Stimulated activated CD8-positive, alpha-beta memory T cell treated with anti-CD3 and anti-CD28 coated beads, Interleukin-7, amount 100 ng/mL, for 48 hours (primary cell): ENCODE measurements around the gene TRIM13.
A peak's percentile ranks its signal among the peaks of the same experiment; 100 is the strongest.

Experiments
- DNase-seq, 2 donors: peaks; one replicate each; pipeline ENCODE4 v3.0.0-alpha.2; 2020; ENCODE audit warnings: low read depth in 1 of 2; ENCODE audit errors: extremely low read depth in 1 of 2

The TRIM13 gene

DNA sequence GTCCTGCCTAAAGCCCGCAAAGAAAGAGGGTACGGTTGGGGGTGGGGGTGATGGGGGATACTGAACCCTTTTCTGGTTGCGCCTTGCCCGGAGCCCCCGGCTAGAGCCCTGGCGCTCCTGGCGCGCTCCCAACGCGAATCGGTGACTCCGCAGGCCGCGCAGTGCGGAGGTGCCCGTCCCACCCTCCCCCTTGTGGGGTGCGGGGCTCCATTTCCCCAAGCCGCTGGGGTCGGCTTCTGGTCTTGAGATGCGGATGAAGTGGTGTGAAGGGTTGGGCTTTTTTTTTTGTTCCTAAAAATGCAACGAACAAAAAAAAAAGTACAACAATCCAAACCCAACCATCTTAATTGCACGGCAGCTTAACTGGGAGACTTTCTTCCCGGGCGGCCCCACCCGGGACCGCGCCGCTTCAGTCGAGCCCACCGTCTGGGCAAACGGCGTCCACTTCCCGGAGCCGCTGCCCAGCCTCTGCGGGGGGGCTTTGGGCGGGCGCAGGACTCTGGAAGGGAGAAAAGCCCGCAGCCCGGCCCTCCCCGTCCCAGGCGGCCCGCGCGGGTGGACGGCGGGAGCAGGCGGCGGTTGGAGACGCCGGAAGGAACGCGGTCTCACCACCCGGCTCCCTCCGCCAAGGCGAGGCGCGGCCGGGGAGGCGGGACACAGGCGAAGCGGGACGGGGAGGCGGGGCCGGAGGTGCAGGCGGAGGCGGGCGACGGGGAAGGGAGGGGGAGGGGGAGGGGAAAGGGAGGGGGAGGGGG is 504 bp upstream of the TRIM13 start:
- DNase-seq, result peak; percentile 66 to 77

DNA sequence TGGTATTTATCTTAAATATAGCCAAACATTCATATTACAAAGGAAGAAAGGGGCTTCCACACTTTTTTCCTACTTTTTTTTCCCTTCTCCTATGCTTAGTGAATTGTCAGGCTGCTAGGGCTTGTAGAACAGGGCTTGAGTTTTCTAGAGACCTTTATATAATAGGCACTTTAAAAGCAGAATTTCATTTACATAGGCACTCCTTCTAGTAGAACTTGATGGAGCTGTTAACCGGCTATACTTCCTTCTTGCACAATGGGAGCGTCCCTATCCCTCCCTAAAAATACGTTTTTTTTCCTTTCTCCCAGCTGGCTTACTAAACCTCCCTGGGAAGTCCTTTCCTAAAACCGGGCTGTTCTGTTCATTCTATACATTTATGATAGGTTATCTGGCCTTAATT is 1.1 kb downstream of the TRIM13 start:
- no peak for DNase-seq

DNA sequence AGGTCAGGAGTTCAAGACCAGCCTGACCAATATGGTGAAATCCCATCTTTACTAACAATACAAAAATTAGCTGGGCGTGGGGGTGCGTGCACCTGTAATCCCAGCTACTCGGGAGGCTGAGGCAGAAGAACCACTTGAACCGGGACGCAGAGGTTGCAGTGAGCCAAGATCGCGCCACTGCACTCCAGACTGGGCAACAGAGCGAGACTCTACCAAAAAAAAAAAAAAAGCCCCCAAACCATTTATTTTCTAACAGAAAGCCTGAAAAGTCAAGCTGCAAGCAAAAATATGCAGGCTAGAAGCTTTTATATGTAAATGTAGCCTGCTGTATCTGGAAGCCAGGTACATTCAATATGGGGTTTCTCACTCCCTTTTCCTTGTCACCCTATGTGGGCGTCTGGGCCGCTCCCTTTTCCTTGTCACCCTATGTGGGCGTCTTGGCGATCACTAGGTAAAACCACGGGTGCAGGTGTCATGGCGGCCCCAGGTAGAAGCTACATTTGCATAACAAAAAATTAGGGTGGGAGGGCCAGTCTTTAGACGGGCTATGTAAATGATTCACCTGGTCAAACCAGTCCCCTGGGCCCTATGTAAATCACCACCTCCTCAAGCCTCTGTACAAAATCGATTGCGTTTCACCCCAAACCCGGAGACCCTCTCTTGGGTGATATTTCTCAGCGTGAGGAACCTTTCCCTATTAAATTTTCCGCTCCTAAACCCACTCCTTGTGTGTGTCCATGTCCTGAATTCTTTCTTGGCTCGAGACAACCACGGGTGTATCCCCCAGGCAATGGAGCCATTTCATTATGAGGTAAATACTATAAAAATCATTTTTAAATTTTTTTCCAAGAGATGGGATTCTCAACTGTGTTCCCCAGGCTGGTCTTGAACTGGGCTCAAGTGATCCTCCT is 2.1 kb downstream of the TRIM13 start:
- no peak for DNase-seq

DNA sequence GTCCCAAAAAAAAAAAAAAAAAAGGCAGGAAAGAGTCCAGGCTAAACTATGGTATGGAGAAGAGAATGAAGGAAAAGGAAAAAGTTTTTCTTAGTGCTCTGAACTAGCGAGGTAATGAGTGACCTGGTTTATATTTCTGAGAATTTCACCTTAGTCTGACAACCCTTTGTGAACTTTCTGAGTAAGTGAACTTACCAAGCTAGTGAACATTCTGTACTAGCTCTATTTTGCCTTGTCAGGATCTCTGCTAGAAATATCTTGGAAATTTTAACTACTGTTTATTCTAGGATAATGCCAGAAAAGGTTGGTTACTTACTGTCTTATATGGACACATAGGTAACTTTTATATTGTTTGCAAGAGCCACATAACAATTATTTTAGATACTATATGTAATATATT is 4.4 kb downstream of the TRIM13 start:
- no peak for DNase-seq

DNA sequence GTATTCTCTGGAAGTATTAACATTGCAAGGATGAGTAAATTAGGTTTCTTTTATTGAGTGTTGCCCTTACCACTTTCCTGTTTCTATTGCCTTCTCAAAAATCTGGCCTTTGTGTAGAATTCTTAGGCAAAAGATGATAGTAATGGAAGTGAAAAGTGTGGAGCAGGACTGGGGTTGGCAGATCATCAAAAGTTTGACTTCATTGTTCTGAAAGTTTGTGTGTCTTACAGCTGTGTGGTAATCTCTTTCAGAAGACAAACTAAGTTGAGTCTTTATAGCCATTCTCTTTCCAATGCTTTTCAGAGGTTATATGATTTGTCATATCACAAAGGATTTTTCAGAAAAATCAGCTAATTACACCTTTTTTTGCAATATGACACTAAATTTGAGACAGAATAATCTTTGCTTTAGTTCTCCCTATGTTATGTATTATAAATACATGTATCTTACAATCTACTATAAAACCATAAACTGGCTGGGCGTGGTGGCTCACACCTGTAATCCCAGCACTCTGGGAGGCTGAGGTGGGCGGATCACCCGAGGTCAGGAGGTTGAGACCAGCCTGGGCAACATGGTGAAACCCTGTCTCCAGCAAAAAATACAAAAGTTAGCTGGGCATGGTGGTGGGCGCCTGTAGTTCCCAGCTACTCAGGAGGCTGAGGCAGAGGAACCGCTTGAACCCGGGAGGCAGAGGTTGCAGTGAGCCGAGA is 9.7 kb downstream of the TRIM13 start:
- no peak for DNase-seq

DNA sequence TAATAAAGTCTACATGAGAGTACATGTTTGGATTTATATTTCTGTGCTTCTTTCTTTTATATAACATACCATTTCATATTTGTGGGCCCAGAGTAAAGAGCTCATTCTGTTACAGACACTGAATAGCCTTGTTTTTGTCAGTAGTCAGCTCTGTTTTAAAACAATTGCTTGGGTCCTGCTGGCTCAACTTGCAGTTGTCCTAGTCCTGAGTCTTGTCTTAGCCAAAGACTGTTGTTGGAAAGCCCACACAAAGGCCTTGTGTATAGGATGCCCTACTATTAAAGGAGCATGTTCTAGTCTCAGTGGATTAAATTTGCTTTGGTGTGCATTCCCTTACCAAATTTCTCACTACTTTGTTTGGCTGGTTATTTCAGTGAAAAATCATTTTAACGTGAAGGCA is 14.6 kb downstream of the TRIM13 start:
- DNase-seq, result no peak

DNA sequence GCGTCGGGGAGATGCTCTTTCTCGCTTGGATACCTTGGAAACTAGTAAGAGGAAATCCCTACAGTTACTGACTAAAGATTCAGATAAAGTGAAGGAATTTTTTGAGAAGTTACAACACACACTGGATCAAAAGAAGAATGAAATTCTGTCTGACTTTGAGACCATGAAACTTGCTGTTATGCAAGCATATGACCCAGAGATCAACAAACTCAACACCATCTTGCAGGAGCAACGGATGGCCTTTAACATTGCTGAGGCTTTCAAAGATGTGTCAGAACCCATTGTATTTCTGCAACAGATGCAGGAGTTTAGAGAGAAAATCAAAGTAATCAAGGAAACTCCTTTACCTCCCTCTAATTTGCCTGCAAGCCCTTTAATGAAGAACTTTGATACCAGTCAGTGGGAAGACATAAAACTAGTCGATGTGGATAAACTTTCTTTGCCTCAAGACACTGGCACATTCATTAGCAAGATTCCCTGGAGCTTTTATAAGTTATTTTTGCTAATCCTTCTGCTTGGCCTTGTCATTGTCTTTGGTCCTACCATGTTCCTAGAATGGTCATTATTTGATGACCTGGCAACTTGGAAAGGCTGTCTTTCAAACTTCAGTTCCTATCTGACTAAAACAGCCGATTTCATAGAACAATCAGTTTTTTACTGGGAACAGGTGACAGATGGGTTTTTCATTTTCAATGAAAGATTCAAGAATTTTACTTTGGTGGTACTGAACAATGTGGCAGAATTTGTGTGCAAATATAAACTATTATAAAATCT is 15.7 kb downstream of the TRIM13 start:
- DNase-seq, result no peak

DNA sequence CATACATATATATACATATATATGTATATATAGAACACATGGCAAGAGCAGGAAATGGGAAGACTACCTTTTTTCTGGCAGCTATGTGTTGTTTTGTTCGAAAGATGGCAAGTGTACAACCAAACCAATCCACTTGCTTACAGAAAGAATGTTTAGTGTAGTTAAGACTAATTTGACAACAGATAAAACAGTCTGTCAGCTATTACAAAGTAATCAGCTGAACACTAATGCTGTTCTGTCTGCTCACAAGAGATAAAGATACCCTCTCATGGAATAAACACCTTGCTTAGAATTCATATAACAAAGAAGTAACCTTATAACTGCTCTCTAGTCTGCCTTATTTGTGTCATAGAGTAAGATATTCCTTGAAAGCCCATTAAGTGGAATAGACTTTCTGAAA is 17.5 kb downstream of the TRIM13 start:
- DNase-seq, result no peak

DNA sequence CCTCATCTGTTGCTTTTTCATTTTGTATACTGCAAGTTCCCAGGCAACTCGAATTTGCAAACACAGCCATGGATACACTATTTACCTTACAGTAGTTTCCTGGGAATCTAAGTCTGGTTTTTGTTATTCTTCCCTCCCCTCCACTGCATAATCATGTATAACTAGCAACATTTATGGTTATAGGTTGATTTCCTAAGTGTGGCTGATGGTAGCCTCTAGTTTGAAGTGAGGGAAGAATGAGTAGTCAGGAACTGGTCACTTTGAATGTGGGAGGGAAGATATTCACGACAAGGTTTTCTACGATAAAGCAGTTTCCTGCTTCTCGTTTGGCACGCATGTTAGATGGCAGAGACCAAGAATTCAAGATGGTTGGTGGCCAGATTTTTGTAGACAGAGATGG is 18.4 kb downstream of the TRIM13 start, which contains the start of gene KCNRG:
TSS of gene KCNRG (plus strand) at position 187 of the 400 bp plus-strand sequence. CDS start at position 237, 50 bp downstream.
- no peak for DNase-seq

DNA sequence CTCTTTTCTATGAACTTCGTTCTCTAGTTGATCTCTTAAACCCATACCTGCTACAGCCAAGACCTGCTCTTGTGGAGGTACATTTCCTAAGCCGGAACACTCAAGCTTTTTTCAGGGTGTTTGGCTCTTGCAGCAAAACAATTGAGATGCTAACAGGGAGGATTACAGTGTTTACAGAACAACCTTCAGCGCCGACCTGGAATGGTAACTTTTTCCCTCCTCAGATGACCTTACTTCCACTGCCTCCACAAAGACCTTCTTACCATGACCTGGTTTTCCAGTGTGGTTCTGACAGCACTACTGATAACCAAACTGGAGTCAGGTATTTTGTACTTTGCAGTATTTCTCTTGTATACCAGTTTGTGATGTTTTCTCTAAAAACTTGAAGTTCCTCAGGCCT is 18.9 kb downstream of the TRIM13 start:
- no peak for DNase-seq

DNA sequence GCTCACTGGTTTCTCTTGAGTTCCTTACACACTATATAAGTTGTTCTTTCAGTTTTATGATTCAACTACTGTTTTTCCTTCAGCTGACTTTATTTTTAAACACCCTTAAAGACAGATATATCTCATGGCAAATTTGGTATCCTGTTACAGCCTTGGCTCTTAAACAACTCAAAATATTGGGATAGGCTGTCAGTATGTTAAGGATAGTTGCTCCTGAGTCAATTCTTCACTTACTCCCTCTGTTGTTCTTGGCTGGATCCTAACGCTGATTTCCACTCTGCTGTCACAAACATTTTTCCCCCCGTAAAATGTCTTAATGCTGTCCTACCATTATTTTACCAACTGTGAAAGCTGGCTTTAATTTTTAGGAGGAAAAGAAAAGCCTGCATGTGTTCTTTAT is 19.6 kb downstream of the TRIM13 start:
- DNase-seq, result no peak

DNA sequence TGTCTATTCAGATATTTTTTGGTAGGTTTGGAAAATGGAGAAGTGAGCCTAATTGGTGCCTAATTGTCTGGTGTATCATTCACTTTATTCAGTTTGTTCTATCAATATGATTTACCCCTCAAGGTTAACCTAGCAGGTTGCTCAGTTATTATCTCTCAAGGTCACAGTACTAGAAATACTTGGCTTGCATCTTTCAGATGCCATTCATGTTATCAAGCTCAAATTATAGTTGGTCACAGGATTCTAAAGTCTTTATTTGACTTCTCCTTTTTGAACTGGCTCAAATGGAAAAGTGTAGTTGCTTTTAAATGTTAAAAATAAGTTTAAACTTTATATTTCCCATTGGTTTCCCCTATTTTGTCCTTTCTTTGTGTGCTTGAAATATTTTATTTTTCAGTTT is 21.0 kb downstream of the TRIM13 start:
- DNase-seq, result no peak

DNA sequence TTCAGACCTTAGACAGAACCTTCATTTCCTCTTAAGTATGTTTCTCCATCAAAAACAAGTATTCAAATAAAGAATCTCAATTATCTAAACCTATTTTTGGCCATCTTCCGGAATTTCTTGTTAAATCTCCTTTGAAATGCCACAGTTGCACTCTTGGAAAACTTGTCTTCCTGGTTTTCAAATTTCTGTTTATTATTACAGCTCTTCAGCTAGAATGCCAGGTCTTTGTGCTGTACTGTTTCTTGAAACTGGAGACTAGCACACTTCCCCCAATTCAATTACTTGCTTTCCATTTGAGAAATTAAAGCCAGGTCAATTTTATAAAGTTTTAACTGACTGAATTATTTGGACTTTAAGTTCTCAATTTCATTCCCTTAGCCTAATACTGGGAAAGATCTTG is 28.6 kb downstream of the TRIM13 start:
- no peak for DNase-seq

DNA sequence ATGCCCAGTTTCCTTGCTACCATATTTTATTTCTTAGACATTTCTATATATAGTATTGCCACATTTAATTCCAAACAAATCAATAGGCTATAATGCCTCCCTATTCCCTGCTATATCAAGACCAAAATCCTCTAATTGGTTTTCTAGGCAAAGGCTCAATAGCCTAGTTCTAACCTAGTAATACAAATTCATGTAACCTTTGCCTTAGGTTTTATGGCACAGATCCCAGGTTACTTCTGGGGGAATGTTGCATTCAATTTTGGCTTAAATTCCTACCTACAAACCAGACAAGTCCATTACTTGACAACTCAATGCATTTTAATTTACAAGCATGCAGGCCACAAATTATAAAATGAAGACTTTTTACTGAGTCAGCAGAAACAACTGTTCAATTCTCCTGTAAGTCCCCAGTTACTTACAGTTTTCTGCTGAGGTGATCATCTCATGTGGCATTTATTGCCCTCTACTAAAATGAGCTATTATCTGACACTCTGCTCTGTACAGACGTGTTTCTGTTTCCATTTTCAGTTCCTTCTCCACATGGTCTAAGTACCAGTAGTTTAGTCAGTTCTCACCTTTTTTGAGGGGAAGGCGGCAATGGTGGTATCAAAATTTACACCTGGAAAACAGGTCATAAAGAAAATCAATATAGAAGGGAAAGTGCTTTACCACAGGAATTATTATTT is 30.1 kb downstream of the TRIM13 start:
- no peak for DNase-seq

DNA sequence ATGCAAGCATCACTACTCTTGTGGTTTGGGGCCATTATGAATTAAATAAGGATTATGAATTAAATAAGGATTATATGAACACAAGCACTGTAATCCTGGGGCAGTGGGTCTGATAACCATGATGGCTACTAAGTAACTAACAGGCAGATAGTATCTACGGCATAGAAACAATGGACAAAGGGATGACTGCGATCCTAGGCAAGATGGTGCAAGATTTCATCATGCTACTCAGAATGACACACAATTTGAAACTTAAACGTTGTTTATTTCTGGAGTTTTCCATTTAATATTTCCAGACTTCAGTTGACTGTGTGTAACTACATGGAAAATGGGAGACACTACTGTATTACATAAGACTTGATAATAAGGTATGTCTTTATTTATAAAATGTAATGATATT is 33.5 kb downstream of the TRIM13 start:
- DNase-seq, result no peak

DNA sequence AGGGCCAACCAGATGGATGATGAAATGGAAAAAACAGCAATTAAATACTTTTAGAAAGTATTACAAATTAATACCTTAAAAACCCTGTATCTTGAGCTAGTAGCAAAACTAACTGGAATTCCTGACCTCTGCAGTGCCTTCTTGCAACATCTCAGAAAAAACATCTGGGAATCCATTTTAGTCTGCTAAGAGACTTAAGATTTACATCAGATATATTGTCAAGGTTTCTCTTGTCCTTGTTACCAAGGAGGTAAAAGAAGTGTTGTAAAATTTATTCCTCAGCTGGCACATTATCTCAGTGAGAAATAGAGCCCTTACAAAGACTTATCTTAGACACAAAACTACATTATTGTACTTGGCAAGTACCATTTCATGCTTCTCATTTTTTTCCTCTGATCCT is 36.9 kb downstream of the TRIM13 start:
- DNase-seq, result no peak

DNA sequence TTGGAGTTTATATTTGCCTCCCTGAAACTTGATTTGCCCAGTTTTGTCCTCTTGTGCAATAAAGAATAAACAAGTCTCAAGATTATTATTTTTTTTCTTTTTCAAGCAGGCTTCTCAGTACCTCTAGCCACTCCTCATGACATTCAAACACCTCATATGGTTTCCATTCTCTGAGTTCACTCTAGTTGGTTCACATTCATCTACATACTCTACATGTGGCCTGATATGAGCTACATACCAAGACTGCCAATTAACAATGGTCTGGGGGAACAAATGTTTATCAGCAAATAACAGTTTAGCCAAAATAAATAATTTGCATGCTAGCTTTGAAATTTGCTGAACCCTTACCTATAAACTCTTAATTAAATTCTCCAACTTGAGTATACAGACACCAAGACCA is 40.9 kb downstream of the TRIM13 start:
- no peak for DNase-seq

DNA sequence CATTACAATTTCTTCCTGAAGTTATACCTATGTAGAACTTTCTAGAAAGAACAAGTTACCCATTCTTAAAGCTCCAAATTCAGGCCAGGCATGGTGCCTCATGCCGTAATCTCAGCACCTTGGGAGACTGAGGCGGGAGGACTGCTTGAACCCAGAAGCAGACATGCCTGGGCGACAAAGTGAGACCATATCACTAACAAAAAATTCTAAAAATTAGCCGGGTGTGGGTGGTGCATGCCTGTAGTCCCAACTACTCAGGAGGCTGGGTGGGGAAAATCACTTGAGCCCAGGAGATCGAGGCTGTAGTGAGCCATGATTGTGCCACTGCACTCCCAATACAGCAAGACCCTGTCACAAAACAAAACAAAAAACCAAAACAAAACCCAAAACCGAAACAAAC is 41.4 kb downstream of the TRIM13 start:
- no peak for DNase-seq

DNA sequence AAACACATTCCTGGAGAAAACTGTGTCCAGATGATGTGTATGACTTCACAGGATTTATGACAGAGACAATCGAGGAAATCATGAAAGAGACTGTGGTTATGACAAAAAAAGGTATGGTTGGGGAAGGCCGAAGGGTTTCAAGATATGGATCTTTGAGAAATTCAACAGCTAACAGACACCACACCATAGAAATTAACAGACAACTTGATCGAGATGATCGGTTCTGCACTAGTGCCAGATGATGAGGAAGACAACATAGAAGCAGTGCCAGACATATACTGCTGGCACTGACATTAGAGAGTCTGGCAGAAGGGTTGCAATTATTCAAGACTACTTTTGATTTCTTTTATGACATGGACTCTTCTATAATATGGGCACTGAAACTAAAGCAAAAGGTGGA is 55.6 kb downstream of the TRIM13 start:
- no peak for DNase-seq

DNA sequence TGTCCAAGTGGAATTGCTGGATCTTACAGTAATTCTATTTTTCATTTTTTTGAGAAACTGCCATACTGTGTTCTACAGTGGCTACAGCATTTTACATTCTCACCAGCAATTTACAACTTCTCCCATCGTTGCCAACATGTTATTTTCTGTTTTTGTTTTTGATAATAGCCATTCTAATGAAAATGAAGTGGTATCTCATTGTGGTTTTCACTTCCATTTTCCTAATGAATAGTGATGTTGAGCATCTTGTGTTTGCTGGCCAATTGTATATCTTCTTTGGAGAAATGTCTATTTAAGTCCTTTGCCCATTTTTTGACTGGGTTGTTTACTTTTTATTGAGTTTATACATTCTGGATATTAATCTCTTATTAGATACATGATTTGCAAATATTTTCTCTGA is 57.0 kb downstream of the TRIM13 start:
- DNase-seq, result no peak
